Glomerular endothelial cell (primary cell): ENCODE results near the gene CLN6. TPM values are rescaled to one million over a fixed set of nuclear protein-coding genes. Genes with fewer than 3 reads are reported as not detected.
"Not testable (repeated sequence)": the region's sequence is repeated elsewhere in the genome, so short reads cannot be mapped to it uniquely, and the experiment has no call there.

Experiments
- DNase-seq: peaks from one replicate; pipeline ENCODE4 v3.0.0-alpha.2; 2011; ENCODE audit warnings: low read depth, low spot score; ENCODE audit errors: extremely low read depth
- total RNA-seq: library from RNA; depleted of rRNA; stranded (reverse); fragments of >200 nt; gene quantifications from 2 replicates; pipeline ENCODE4 v1.2.3, GENCODE V29; 2015

The CLN6 gene
- total RNA-seq, 1 donor from 2014 or later: 26.3 TPM

DNA sequence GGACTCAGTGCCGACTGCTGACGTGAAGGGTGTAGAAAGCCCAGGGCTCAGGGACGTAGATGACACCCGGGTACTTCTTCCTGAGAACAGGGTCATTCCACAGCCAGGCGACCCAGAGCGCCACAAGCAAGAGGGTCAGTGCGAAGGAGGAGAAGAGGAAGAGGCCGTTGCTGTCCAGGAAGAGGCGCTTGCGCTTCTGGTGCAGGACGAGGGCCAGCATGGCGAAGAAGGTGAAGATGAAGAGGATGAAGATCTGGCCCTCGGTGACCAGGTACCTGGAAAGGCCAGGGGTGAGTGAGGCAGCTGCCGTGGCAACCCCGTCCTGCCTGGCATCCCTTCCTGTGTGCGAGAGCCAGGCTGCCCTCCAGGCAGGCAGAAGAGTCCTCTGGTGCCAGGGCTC, 21.4 kb downstream of the CLN6 start:
- no peak for DNase-seq

DNA sequence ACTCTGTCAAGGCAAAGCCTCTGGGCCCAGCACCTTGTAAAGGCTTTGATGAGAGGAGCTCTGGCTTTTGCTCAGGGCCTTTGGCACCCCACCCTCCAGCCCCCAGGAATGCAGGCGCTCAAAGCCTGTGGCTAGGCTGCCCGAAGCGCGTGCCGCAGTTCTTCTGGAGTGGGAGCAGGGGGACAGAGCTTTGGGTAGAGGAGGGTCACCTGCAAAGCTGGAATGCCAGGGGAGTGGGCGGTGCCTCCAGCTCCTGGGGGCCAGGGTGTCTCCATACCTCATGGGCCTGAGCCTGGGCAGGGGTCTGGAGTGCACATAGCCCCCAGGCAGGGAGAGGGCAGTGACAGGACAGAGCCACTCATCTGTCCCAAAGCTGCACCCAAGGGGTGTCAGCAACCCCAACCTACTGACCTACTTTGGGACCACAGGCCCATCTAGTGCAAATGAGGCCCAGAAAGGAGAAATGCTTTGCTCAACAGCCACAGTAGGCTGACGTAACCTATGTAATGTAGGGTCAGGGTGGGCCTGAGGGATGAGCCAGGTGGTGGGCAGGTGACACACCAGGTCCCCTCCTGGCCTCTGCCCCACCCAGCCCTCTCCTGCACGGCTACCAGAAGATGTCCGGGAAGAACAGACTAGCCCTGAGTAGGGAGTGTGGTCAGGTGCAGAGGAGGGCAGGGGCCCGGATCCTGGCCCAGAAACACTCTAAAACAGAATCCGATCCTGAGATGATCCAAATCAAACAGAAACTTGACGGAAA, 22.2 kb downstream of the CLN6 start:
- DNase-seq: no peak

DNA sequence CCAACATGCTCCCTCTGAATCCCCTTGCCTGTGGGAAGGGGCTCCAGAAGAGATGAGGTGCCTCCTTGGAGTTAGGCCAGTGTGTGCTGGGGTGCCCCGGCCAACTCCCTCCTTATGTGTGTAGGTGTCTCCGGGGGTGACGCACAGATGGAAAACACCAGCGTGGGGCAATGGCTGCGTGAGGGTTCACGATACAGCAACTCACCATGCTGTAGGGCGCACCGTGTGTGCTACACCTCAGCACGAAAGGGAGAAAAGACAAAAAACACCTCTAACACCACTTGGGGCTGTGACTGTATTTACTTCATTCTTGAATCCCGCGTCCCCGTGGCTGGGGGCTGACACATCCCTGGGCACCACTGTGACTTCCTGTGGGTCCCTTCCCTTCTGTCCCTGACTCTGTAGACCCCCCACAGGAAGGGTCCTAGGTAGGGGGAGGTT, 22.8 kb downstream of the CLN6 start:
- no peak for DNase-seq

DNA sequence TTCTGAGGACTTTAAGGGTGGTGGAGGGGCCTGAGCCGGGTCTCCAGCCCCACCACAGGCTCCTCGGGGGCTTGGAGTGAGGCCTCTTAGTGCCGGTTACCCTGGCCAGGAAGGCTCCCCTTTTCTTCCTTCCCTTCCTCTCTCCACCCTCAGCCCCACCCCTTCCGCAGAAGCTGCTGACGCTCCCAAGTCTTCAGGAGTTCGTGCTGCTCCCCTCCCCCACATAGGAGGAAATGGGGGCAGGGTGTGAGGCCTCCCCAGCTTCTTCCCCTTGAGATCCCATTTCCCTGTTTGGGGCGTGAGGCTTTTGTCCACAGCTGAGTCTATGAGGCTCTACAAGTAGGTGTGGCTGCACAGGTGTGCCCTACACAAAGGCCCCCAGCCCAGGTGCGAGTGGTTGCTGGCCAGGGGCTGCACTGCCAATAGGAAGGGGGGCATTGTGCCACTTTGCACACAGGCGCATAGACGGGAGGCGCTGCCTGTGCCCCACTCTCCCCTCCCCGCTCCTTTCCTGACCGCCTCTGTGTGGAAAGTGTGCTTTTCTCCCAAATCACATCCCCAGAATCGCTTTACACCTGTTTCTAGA, 23.5 kb downstream of the CLN6 start:
- no peak for DNase-seq

DNA sequence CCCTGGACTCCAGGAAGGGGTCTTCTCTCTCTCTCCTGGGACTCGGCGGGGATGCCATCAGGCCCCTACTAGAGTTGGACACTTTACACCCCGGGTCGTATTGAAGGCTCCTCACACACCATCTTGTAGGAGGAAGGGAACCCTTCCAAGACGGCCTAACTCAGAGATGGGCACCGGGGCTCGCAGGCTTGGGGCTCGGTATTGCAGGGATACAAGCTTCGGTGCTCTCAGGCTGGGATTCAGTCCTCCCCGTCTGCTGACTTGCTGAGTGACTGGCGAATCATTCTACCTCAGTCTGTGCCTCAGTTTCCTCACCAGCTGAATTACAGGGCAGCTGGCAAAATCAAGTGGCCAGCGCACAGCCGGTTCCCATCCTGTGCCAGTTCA, 24.0 kb downstream of the CLN6 start:
- no peak for DNase-seq

DNA sequence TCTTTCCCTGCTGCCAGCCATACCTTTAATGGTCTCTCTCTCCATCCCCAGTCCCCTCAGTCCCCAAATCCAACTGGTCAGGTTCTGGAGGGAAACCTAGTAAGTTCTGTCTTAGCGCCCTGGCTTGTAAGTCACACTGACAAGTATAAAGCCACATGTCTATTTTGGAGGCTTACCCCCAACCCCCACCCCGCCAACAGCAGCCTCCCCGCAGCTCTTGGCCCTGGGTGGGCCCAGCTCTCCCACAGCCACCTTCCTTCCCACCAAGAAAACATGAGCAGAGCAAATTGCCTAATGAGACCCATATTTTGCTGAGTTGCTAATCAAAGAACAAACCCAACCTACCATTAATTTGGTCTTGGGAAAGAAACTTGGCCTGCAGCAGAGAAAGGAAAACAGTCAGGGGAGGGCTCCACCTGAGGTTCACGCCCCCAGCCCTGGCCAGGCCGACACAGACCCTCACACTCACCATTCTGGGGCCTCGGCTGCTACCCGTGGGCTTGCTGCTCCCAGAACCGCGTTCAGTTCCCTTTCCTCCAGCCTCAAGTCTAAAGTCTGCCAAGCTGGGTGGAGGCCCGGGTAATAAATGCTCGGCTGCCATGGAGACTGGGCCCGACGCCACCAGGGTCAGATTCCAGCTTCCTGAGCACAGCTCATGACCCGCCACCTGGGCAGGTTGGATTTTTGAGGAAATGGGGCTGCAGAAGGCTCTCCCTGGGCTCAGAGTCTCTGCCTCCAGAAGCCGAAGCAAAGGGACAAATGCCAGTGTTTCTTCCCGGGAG, 24.6 kb downstream of the CLN6 start, which contains the start of gene CALML4:
Gene CALML4 (minus strand): TSS at position 557 of the 782 bp plus-strand sequence. CDS start 85 bp downstream, at position 472.
- no peak for DNase-seq

DNA sequence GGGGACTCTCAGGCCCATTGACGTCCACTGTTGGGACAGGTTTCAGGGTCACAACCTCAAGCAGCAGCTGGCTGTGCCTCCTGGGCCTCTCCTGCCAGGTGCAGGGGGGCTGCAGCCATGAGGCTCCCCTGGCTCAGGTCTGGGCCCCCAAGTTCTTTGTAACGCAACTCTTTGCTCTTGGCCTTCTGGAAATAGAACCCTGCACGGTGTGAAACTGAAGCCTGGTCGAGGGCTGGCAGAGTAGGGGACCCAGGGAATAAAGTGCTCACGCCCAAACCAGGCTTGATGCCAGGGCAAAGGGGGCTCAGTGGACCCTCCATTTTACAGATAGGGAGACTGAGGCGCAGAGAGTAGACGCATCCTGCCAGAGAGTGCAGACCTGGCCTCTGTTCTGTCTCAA, 25.2 kb downstream of the CLN6 start:
- DNase-seq: no peak

DNA sequence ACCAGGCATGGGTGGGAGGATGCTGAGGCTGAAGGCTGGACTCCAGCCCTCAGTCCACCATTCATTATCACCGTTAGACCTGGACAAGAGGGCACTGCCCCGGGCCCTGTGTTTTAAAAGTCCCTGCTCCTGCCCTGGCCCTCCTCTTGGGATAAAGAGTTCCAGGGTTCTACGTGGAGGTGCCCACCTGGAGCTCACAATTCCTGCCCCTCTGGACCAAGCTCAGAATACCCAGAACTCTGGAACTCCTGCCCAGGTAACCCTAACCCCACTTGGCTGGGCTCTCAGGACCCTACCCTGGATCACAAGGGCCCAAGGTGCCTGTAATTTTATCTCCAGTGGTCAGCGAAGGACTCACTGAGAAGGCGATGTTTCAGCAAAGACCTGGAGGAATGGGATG, 25.6 kb downstream of the CLN6 start:
- DNase-seq: no peak

DNA sequence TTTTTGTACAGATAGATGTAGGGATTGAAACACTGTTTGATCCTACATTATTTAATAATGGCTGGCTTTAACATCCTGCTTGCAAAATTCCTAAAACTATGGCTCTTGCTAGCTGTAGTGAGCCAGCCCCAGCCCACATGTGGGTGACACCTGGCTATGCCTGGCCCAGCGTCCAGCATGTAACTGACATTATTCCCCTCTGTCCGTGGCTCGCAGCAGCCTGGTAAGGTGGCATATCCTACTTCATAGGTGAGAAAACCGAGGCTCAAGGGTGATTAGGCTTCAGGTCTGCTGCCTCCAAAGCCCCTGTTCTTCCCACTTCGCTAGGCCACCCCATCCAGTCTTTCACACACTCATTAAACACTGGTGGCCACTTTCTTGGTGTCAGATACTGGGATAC, 26.0 kb downstream of the CLN6 start:
- DNase-seq: no peak

DNA sequence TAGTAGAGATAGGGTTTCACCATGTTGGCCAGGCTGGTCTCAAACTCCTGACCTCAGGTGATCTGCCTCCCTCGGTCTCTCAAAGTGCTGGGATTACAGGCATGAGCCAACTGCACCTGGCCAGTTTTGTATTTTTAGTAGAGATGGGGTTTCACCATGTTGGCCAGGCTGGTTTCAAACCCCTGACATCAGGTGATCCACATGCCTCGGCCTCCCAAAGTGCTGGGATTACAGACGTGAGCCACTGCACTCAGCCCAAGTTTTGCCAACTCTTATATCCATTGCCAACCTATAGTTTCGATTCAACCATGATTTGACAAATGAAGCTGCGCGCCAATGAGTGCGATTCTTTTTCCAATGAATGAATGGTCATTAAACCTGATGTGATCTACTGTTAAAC, 26.5 kb downstream of the CLN6 start:
- DNase-seq: not testable (repeated sequence)

DNA sequence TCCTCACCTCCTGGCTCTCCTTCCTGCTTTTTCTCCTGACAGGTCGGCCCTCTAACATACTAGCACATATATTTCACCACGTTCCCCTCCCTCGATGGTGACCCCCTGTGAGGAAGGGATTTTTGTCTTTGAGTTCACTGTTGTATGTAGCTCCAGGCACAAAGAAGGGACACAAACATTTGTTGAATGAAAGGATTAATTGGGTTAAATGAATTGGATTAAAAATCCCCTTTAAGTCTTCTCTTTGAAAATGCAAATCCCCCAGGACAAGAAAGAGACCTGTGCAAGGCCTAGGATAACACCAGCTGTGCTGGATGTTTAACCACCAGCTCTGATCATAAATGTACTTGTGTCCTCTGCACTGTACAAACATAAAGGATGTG, 27.7 kb downstream of the CLN6 start:
- no peak for DNase-seq

DNA sequence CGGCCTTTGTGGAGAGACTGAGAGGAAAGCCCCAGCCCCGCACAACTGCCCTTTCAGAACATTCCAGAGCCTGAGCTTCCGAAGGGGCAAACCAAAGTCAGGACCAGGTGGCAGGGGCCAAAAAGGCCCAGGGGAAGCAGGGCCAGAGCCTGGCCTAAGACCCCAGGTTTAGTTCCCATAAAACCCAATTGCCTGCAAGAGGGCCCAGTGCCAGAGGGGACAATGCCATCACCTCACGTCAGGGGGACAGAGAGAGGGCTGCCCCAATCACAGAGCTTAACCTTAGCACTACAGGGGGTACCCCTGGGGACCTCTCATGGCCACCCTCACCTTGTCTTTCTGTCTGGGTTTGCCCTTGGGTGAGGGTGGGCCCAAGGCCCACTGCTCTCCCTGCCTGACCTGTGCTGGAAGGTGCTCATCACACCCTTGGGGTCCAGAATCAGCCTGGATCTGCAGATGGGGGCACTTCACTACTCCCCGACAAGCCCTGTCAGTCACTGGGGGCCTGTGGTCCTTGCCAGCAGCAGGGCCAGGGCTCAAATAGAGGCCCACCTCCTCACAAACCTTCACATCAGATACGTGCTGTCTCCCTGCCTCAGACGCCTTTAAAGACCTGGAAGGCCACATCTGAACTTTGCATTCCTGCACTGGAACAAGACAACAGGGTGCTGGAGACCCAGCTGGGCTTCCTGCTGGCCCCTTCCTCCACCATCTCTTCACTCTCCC, 28.2 kb downstream of the CLN6 start:
- no peak for DNase-seq

DNA sequence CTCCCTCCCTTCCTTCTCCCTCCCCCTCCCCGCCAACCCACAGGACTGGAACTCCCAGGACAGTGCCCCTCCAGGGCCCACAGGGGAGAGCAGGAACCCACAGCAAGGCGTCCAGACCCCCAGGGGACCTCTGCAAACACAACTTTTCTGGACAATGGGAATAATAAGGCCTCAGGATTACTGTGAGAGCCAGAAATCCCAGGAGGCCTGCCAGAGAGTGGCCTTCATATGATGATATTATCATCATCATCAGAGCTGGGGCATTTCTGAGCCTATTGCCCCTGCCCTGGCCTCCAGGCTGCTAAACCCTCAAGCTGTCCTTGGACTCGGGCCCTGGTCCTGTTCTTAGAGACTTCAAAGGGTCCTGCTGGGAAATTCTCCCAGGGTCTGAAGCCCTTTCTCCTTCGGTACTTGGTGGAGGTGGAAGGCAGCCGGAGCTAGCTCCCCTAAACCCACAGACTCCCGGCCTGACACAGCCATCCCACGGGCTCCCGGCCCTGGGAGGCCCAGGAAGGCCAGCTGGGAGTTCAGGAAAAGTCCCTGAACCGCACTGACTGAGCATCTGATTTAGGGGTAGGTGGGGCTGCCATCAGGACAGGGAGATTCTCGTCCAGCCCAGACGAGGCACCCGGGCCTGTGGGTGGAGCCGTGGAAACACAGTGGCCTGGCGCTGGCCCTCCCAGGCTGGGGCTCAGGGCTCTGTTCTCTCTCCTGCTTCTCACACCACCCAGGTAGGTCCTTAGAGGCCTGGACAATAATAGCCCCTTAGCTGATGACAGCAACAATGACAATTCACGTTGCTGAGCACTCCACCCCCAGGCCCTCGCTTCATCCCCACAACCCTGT, 29.3 kb downstream of the CLN6 start:
- DNase-seq: no peak

DNA sequence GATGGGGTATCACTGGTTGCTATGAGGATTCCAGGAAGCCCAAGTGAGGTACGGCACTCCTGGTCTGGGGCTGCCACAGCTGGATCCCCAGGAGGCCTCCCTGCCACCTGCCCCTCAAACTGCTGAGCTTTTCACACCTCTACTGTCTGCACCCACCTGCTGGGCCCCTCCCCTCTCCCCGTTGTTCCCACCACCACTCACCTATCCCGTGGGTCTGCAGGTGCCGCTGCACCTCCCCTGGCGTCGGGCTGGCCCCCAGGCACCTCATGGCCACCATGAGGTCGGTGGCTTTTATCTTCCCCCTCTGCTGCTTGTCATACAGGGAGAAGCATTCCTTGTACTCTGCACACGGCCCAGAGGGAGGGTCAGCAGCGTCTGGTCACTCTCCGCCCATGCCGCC, 30.2 kb downstream of the CLN6 start:
- no peak for DNase-seq

DNA sequence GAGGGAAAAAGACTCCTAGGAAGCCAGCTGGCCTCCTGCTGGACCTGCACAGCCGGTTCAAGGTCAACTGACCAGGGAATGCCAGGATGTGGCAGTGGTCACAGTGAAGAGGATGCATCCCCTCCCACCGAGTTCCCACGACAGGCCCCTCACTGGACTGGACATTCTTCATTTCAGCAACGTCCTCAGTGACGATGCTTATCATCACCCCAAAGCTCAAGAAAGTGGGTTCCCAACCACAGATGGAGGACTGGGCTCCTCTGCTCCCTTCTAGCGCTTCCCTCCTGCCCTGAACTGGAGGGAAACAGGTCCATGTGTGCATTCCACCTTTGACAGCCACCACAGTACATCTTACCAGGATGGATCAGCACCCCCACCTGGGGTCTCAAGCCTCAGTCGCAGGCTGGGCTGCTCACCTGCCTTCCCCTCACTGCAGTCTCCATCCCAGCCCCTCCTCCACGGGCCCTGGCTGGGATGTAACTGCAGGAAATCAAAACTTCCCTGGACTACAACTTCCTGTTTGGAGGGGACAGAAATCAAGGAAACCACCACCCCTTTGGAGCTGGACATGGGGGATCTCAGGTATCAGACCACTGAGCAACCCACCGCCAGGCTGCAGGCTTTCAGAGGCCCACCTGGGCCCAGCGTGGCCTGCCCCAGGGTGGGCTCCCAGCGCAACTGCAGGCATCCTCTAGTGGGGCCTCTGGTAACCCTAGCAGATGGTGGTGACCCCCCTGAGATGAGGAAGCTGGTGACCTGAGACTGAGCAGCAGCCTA, 31.7 kb downstream of the CLN6 start:
- no peak for DNase-seq

DNA sequence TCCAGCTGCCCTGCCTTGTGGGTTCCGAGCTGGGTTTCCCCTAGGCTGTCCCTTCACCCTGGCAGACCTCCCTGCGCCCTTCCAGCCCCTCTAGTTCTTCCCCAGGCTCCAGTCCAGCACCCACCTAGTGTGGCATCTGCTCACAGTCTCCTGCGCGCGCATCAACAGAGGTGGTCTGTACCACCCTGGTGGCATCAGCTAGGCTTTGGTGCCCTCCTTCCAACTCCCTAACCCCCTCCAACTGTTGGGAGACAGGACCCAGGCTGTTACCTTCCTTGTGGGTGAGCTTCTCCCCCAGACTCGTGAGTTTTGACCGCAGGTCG, 32.4 kb downstream of the CLN6 start:
- DNase-seq: no peak

DNA sequence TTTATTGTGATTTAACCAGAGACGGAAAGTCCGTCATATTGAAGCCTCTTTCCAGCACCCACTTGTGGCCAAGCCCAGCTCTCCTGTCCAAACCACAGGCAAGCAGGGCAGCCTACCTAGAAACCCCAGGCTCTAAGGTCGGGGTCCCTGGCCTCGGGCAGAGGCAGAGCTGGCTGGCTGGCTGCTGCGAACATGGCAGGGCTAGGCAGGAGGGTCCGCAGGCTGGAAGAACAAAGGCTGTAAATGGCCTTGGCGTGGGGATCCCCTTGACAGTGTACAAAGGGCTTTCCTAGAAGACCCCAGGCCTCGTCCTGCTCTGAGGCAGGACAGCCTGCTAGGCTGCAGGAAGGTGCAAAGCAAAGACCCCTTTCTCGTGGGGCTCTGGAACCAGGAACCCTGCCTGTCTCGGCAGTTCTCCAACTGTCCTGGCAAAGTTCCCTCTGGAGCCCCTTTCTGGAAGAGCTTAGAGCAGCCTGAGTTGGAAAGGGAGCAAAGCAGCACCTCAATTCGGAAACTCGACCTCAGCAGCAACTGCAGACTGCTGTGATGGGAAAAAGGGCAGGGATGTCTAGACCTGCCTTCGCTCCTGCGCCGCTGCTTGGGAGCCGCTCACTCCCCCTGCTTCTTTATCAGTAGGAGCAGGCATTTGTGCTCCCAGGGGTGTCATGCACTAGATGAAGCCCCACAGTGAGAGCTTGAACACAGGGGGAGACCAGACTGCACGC, 32.9 kb downstream of the CLN6 start:
- no peak for DNase-seq

DNA sequence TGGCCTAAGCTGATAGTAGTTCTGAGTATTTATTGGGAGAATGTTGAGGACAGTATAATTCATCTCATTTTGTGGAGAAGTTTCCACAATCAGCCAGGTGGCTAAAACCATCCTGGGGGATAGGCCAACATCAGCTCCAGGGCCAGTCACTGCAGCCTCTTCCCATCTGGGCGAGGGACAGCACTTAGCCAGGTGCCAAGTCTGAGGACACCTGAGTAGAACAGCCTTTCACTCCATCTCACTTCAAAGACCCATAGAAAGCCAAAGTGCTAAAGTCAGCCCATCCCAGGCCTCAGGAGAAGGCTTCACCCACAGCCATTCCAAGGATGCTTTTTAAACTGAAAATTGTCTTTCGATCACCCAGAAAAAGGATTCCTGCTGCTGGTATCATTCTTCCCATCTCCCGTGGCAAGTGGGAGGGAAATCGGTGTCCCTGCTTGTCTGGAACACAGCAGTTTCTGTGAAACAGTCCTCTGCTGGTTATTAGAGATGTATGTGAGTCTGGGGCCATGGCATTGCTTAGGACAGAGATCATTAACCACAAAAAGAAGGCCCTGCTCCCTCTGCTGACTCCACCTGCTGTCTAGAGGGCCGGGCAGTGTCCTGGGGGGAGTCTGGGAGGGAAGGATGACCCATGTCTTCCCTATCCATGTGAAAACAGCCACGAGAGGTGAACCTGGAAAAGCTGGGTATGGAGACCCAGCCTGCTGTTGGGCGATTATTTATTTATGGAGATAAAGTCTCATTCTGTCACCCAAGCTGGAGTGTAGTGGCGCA, 34.0 kb downstream of the CLN6 start:
- DNase-seq: no peak
